Medulla oblongata (tissue), 1 donor: ENCODE results near the gene MAMSTR.

Experiments used
- DNase-seq: peaks from one replicate; pipeline ENCODE4 v3.0.0-alpha.2; 2015; ENCODE audit errors: extremely low spot score

The MAMSTR gene

DNA sequence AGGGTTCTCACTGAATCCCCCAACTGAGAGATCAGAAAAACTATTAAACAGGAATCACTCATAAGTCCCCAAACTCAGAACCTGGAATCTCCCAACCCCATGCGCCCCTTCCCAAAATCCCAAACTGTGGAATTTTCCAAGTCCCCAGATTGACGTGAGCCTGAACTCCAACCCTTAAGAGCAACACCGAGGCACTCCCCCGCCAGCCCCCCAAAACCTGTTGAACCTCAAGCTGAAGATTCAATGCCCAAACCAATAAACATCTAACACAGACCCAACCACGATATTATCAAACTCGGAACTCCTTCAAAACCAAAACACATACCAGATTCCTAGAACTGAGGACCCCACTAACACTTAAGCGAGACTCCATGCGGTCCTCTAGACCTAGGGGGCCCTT, 26.6 kb upstream of the MAMSTR start:
- DNase-seq: no peak

GRCh38 chr19:48745208-48745995, 25.9 kb upstream of the MAMSTR start:
- peak; percentile 79 for DNase-seq

GRCh38 chr19:48742096-48742495, 22.6 kb upstream of the MAMSTR start:
- no peak for DNase-seq

GRCh38 chr19:48741129-48741999, 21.8 kb upstream of the MAMSTR start:
- DNase-seq: no peak

DNA sequence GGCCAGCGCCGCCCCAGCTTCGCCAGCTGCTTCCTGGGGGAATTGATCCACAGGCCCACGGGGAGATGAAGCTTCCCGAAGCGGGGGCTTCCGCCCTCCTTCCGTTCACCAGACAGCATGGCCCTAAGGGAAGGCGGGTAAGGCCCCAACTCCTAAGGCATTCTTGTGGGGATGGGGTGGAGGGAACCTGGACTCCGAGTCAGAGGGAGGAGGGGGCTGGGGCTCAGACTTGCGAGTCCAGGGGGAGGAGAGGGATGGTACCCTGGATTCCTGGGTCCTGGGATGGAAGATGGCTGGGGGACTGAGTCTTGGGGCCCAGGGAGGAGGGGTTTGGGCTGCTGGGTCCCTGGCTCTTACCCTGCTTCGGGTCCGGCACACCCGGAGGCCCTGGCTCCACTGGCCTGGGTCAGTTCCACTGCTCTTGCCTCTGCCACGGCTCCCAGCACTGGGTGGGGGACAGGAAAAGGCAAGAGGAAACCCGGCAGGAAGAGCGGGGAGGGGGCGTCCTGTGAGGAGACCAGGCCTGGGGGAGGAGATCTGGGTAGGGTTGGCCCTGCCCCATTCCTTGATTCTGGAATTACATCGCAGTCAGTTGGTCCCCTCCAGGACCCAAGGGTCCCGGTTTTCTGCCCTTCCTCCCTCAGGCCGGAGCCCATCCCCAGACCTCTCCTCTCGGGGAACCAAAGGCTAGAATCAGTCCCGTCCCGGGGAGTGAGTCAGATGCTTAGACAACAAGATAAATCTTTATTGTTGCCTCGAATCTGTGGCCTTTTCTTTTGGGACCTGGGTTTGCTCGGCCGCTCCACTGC, 20.8 kb upstream of the MAMSTR start, which contains the start of gene RASIP1:
Gene RASIP1, minus strand, starts transcription at position 447 of the 809 bp plus-strand sequence. Its CDS starts 328 bp downstream, at position 119.
- no peak for DNase-seq

GRCh38 chr19:48739404-48740163, 20.1 kb upstream of the MAMSTR start:
- DNase-seq: no peak

- DNase-seq: peak; percentile 66
Measured at GRCh38 chr19:48738557-48739403, 19.3 kb upstream of the MAMSTR start.

DNA sequence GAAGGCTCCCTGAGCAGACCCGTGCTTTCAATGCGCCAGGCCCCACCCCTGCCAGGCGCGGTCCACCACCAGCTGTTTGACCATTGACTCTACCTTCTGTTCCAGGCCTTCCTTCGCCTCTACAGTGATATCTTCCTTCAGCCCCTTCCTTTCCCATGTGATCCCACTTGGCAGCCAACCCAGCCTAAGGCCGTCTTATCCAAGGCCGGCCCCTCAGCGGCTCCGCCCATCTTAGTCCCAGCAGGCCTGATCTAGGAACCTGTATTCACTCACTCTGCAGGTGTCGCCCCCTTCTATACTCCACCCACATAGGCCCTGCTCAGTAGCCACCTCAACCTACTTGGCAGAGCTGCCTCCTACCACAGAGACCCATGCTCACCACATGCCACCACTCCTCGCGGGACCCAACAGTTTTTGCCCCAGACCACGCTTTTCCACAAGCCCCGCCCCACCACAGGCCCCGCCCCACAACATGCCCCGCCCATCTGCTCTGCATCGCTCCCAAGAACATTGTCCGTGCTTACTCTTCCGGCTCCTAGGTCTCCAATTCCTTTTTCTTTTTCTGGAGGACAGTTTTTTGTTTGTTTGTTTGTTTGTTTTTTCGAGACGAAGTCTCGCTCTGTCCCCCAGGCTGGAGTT, 18.0 kb upstream of the MAMSTR start:
- DNase-seq: no peak

DNA sequence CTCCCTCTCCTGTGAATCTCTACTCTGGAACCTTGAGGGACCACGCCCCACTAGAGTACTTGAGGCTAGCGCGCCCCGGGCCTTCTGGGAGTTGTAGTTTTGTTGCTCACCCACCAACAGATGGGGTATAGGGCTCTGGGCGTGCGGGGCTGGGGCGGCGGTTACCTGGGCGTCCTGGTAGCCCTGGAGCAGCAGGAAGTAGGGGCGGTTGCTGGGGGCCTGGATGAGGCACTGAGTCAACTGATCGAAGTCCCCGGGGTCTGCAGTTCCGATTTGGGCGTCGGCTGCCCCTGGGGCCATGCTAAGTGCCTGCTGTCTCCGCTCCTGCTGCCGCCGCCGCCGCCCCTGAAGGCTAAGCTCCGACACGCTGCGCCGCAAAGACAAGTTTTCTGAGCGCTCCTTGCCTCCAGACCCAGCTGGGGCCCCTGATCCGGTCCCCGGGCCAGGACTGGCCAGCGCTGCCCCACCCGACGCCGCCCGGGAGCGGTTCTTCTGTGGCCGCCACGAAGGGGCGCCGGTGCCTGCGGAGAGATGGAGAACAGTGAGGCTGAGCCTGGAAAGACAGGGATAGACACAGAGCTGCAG, 15.6 kb upstream of the MAMSTR start:
- no peak for DNase-seq

- DNase-seq: no peak
Measured at GRCh38 chr19:48734625-48735024, 15.1 kb upstream of the MAMSTR start.

GRCh38 chr19:48731452-48731851, 11.9 kb upstream of the MAMSTR start:
- DNase-seq: no peak

DNA sequence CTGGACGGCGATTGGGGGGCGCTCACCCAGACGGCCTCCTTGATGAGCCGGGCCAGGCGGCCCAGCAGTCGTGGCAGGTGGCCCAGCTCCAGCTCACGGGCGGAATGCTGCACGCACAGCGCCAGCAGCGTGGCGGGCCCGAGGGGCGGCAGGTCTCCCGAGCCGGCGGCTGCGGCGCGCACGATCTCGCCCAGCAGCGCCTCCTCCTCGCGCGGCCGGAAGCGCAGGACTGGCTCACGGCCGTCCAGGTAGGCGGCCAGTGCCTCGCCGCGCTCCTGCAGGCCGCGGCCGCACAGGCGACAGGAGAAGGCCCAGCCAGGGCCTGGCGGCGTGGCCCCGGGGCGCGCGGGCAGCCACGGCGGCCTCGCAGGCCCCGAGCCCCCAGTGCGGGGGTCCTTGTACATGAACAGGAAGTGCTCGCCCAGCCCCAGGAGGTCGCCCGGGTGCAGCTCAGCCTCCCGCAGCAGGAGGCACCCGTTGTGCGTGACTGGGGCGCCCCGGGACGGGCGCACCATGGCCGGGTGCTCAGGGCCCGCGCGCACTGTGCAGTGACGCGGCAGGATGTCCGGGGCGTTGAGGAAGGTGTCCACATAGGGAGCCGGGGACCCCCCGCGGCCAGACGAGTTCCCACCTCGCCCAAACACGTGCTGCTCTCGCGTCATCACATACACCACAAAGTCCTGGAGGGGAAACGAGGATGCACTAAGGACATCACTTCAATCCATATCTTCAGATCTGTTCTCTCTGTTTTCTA, 9.6 kb upstream of the MAMSTR start:
- no peak for DNase-seq

- no peak for DNase-seq
Measured at GRCh38 chr19:48726556-48726955, 7.0 kb upstream of the MAMSTR start.

DNA sequence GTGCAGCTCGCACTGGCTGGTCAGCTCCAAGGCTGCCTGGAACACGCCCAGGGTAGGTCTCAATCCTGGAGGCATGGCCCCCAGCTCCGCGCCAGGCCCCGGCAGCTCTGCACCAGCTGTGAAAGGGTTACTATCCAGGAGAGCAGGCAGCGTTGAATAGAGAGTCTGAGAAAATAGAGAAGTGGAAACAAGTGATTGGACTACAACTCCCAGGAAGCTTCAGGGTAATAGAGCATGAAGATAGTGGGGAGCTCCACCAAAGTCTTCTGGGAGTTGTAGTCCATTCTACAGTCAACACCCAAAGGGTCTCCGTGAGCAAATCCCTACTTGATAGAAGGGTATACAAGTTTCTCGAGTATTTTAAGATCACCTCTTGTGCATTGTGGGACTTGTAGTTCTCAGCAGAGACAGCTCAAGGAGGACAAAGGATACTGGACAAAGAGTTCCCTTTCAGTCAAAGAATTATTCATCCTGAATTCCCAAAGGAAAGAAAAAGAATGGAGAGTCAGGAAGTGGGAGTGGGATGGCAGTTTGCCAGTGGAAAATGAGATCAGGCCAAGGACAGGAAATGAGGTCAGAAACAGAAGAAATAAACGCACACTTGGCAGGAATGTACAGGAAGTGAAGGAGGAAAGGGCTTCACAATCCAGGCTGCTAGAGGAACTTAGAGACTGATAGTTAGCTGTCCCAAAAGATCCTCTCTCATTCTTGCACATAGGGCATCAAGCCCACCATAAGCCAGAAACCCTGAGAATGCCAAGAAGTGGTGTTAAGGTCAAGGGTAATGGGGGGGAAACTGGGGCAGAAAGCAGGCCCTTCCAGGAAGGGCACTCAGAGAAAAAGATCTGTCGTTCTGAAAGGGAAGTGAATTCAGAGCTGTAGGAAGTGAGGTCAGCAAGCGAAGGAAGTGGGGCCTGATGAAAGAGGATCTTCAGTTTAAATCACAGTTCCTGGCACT, 5.5 kb upstream of the MAMSTR start:
- peak; percentile 76 for DNase-seq

GRCh38 chr19:48722196-48722708, 2.7 kb upstream of the MAMSTR start:
- no peak for DNase-seq

GRCh38 chr19:48720613-48721296, 1.2 kb upstream of the MAMSTR start:
- DNase-seq: peak; percentile 100

DNA sequence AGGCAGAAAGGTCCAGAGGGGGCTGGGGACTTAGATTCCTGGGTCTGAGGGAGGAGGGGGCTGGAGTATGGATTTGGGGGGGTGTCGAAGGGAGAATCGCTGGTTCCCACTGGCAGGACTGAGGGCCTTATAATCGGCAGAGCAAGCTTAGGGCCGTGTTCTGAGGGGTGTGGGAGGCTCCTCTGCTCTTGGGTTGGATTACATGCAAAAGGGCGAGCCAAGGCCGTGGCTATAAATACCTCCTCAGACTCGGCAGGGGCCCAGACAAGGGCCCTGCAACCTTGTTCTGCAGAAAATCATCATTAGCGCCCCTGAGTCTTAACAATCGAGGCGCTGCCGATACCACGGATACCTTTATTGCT, 707 bp upstream of the MAMSTR start:
- no peak for DNase-seq
